GM21360 (cell line): Measurements from ENCODE around the gene INO80E.
"Not testable (repeated sequence)": the region's sequence is repeated elsewhere in the genome, so short reads cannot be mapped to it uniquely, and the experiment has no call there.

Experiments used
- ATAC-seq: cut with Tn5 transposase; IDR thresholded peaks from one replicate; pipeline ENCODE4 v1.9.1; 2021; ENCODE audit warnings: mild to moderate bottlenecking, moderate library complexity; ENCODE audit not compliant: unreplicated experiment

INO80E gene

DNA sequence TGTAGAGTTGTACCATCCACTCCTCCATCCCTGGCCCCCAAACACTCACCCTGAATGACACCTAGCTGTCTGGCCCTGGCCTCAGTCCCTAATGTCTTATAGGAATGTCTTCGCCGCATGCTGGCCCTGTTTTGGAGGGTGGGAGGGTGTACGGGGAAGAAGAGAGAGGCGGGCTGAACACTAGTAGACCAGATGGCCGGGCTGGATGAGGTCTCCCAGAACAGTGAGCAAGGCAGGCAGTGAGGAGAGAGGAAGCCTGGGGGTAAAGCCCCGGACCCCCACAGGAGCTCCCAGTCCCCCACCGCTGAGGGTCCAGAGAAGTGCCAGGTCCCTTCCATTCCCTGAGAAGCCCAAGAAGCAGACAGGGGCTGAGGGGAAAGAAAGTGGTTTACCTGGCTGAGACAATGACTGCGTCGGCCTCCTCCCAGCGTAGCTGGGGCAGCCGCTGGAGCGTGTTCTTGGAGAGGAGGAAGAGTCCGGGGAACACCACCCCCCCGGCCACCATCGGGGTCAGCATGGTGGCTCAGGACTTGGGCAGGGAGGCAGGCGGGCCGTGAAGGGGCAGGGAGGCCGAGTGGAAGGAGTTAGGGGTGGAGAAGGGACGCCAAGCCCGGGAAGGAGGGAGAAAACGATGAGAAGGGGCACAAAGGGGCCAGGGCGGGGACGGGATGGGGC lies 34.1 kb downstream of the INO80E start:
- ATAC-seq: no peak

DNA sequence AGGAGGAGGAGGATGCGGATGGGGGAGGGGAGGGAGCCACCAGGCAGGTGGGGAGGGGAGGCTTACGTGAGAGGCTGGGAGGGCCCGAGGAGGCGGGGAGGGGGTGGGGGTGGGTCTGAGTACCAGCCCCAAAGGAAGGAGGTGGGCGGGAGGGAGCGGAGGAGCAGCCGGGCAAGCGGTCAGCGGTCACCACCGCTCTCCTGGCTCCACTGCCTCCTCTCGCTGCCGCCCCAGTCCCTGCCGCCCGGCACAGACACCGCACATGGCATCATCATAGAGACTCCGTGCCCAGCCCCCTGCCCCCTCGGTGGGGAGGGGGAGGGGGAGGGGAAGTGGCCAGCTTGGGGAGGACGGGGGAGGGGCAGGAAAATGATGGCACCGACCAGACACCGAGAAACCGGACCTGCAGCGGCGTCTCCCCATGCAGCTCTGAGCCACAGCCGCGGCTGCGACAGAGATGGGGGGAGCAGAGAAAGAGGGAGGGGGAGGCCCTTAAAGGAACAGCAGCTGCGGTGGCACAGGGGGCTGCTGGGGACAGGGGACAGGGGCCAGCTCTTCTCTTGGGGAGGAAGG lies 34.9 kb downstream of the INO80E start, which contains the start of gene TLCD3B:
Gene TLCD3B (minus strand): TSS at position 431 of the 573 bp plus-strand sequence. CDS start 744 bp downstream, outside the sequence.
- no peak for ATAC-seq

DNA sequence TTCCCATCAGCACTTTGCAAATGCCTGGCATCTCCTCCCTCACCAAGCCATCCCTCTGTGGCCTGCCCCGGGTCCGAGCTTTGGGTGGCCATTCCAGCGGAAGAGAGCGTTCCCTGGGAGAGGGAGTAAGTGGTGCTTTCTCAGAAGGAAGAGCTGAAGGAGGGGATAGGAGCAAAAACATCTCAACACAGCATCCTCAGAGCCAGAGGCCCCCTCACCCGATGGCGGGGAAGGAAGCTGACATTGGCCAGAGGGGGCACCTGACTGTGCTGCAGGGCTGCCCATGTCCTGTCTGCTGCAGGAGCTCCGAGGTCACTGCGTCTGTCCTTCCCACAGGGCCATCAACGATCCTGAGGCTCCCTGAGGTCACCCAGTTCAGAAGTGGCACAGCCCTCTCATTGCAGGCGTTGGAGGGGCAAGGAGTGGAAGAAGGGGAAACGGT lies 35.5 kb downstream of the INO80E start:
- ATAC-seq: no peak

DNA sequence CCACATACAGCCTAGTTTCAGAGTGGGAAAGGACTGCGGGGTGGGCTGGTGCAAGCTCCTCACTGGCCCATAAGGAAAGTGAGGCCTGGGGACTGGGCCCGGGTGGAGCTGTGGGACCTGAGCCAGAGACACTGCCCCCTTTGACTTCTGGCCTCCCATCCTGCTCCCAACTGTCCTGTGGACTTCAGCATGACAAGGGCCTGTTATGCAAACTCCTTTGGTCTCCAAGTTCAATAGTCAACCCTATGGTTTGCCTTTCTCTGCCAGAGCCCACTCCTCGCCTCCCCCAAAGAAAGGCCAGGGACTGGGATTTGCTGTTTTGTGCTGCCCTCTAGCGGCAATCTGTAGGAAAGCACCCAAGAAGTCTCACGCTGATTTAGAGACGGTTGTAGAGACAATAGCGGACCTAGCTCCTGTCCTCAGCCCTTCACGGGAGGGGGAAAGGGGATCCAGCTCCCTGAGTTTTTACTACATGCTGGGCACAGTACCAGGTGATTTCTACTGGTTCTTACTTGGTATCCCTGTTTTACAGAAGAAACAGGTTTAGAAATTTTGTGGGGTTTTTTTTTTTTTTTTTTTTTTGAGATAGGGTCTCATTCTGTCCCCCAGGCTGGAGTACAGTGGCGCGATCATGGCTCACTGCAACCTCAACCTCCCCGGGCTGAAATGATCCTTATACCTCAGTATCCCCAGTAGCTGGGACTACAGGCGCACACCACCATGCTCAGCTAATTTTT lies 36.2 kb downstream of the INO80E start:
- ATAC-seq: no peak

DNA sequence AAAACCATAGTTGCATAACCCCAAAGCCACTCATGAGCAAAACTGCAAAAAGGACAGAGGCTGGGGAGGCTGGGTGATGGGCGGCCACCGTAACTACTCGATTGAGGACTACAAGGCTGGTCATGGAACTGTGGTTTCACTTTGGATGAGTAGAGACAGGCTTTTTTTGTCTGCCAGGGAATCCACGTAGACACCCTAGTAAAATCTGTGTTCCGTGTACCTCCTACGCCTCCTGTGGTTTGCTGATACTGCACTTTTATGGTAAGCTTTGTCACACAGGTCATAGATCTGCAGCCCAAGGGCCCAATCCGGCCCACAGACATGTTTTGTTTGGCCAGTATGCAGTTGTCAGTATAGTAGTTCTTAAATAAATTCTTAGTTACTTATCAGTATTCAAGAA lies 37.2 kb downstream of the INO80E start:
- ATAC-seq: no peak

DNA sequence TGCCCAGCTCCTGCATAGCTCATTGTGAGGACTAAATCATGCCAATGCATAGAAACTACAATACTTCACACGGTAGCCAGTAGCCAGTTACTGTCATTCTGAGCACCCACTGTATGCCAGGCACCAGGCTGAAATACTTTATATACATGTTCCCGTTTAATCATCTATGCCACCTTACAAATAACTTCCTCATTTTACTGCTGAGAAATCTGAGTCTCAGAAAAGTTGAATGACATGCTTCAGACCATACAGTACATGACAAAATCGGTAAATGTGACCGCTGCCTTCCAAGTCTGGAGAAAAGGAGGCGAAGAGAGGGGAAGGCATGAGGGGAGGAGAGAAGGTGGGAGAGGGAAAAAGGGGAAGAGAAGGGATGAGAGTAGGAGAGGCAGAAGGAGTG lies 44.2 kb downstream of the INO80E start:
- no peak for ATAC-seq

DNA sequence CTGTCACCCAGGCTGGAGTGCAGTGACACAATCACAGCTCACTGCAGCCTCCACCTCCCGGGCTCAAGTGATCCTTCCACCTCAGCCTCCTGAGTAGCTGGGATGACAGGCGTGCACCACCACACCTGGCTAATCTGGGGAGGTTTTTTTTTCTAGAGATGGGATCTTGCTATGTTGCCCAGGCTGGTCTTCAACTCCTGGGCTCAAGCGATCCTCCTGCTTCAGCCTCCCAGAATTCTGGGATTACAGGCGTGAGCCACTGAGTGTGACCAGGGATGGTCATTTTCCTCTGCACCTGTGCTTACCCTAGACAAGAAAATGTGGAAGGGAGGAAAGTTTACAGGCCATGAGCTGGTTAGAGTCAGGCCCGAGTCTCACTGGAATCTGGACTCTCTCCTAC lies 44.6 kb downstream of the INO80E start:
- not testable (repeated sequence) for ATAC-seq

DNA sequence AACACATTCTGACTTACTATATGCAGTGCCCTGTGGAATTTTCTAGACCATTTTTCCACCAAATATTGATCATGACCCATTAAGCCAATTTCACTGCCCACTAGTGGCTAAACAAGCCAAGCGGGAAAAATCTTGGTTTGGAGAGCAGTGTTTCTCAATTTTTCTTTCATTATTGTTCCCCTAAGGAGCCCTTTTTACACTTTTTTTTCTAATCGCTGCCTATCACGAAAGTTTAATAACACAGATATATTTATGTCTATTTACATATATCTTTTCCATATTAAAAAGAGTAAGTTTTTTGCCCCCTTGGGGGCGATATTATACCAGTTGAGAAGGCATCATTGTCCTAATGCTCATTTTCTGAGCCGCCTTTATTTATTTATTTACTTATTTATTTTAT lies 45.8 kb downstream of the INO80E start:
- no peak for ATAC-seq

DNA sequence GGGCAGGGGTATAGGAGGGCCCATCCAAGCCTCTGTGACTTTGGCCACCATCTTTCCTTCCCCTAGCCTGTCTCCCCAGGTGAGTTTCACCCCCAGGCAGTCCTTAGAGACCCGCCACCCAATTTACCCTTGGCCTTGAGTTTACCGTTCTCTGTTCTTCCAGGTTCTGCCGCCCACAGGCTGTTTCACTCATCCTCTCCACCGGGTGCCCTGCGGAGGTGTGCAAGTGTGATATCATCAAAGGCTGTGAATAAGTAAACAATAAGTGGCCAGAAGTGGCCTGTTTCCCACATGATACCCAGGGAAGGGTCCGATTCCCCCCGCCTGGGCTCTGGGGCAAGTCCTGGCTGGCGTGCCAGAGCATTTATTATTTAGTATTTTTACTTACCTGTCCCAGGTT lies 50.1 kb downstream of the INO80E start:
- no peak for ATAC-seq

DNA sequence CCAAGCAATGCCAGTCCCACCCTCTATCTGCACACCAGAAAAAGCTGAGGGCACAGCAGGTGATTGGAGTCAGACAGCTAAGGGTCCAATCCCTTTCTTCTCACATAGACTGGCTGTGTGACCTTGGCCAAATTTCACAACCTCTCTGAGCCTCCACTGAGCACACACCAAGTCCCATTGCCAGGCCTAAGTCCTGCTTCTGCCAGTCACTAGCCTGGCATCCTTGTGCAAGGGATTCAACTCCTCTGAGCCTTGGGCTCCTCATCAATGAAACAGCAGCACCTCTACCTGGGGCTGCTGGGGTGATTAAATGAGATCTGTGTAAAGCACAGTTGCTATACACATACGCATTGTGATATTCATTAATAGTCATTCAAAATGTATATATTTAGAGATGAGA lies 50.5 kb downstream of the INO80E start:
- ATAC-seq: no peak

DNA sequence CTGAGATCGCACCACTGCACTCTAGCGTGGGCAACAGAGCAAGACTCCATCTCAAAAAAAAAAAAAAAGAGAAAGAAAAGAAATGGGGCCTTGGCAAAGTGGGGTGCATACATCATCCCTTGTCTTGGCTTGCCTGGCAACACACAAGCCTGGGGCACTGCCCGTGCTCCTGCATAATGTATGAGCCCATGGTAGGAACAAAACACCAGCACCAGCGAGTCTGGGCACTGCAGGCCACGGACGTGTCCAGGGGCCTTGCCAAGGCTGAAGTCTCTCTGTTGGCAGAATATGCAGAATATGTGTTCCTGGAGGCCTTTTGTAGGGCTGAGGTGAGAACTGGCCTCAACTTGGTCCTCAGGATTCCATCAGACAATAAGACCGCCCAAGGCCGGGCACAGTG lies 53.8 kb downstream of the INO80E start:
- no peak for ATAC-seq

DNA sequence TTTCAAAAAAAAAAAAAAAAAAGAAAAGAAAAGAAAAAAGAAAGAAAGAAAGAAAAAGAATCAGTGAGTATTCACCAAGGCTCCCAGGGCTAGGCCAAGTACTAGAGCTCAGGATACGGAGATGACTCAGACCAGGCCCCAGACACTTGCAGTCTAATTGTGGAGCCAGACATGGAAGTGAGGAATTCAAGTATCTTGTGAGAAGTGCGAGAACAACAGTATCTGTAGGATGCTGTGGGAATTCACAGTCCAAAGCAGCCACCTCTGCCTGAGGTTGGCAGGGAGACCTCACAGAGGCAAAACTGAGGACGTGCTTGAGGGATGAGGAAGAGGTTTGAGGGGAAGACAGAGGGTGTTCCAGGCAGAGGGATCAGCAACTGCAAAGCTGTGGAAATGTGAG lies 55.5 kb downstream of the INO80E start:
- ATAC-seq: no peak

DNA sequence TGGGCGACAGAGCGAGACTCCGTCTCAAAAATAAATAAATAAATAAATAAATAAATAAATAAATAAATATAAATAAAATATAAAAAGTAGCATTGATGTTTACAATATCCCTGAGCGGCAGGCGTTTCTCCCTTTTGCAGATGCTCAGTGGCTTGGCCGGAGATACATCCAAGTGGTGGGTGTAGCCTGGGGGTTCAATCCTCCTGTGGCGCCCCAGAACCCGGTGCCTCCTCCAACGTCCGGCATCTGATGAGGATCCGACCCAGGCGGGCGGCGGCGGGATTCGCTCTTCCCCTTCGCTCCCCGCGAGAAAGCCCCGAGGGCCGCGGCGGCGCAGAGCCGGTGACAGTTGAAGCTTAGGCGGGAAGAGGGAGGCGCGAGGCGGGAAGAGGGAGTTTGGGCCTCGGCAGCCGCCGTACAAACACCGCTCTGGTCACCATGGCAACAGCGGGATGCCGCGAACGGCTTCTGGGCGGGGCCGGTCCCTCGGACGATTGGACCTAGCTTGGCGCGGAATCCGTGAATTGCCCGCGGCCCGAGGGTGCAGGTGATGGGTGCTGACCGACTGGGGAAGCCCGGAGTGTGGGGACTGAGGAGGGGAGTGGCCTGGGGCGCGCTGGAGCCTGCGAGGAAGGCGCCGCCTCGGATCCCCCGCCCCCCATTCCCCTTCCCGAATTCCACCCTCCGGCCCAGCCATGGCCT lies 56.8 kb downstream of the INO80E start:
- peak; percentile 47 for ATAC-seq

DNA sequence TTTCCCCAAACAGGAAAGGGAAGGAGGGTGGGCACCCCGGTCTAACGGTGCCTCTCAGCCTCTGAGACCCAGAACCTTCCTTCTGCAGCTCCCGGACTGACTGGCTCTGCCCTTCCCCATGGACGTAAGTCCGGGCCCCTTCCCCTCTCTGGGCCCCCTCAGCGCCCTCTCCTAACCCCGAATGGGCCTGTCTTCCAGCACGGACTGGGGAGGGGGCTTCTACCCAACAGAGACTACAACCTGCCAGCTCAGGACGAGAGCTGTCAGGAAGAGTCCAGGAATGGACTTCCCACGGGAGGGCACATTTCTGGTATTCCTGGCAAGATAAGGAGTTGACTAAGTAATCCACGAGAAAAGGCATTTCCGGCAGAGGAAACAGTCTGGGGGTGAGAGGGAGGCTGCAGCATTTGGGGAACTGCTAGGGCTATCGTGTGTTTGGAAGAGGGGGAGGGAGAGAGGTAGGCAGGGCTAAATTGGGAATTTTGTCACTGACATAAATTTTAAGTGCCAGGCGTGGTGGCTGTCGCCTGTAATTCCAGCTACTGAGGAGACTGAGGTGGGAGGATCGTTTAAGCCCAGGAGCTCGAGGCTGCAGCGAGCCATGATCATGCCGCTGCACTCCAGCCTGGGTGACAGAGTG lies 57.5 kb downstream of the INO80E start:
- peak; percentile 24 for ATAC-seq

DNA sequence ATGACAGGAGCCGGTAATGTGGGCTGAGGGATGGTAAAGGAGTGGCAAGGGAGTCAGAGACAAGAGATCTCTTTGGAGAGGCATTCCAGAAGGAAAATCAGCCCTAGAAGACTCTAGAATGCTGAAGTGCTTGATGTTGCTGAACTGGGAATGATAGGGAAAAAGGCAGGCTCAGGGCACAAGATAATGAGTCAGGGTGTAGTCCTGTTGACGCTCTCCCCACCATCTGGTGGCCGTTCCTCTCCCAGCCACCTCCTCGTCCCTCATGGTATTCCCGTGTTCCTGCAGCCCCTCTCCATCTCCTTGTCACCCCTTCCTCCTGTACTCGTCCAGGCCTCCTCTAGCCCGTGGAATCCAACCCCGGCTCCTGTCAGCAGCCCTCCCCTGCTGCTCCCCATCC lies 58.4 kb downstream of the INO80E start:
- no peak for ATAC-seq

DNA sequence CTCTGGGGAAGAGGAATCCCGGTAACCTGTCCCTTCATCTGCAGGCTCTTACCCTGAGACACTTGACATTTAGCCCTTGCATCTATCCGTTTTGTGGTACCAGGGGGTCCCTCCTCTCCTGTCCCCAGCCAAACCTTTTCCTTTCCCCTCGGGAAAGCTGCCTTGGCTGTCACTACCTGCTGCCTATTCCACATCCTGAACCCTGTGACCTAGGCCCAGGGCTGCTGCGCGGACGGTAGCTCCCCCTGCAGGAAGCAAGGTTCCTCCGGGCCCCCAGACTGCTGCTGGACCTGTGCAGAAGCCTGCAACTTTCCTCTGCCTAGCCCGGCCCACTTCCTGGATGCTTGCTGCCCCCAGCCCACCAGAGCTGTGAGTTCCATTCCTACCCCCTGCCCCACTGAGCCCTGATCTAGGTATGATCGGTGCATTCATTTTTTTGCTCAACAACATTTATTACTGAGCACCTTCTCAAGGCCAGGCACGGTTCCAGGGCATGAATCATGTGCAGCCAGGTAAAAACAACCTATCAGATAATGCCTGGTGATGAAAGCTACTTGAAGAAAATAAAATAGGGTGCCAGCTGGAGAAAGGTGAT lies 59.0 kb downstream of the INO80E start:
- no peak for ATAC-seq
